DOHH2 (cell line): ENCODE results near the gene MCF2L.

Experiments
- H3F3A ChIP-seq: fragments of 200-600 bp; sonication (generic), shearing (Covaris generic); 2 replicates; pipeline ENCODE4 v1.6.0; 2016; ENCODE audit warnings: antibody characterized with exemption, mild to moderate bottlenecking; ENCODE audit not compliant: control insufficient read depth, insufficient read depth
- H3K27ac ChIP-seq: fragments of 200-600 bp; sonication (generic); 2 replicates; pipeline ENCODE4 v1.5.1; 2014; ENCODE audit warnings: low read depth, mild to moderate bottlenecking, low read length, moderate library complexity
- H3K27me3 ChIP-seq: fragments of 200-600 bp; sonication (generic); 2 replicates; pipeline ENCODE4 v1.6.1; 2014; ENCODE audit warnings: mild to moderate bottlenecking, low read length, mixed read lengths; ENCODE audit not compliant: control insufficient read depth
- H3K36me3 ChIP-seq: fragments of 200-600 bp; sonication (generic); 2 replicates; pipeline ENCODE4 v1.6.1; 2014; ENCODE audit warnings: mild to moderate bottlenecking, low read length, moderate library complexity, mixed read lengths; ENCODE audit not compliant: control insufficient read depth
- H3K4me1 ChIP-seq: fragments of 200-600 bp; sonication (generic); 2 replicates; pipeline ENCODE4 v1.6.1; 2014; ENCODE audit warnings: mild to moderate bottlenecking, low read length, mixed read lengths; ENCODE audit not compliant: control insufficient read depth
- H3K4me2 ChIP-seq: fragments of 200-600 bp; sonication (generic); 2 replicates; pipeline ENCODE4 v1.6.0; 2014; ENCODE audit warnings: mild to moderate bottlenecking, low read length, moderate library complexity
- H3K4me3 ChIP-seq: fragments of 200-600 bp; sonication (generic); 2 replicates; pipeline ENCODE4 v1.5.1; 2014; ENCODE audit warnings: mild to moderate bottlenecking, low read length, mixed read lengths
- H3K79me2 ChIP-seq: fragments of 200-600 bp; sonication (generic); 2 replicates; pipeline ENCODE4 v1.6.1; 2014; ENCODE audit warnings: mild to moderate bottlenecking, low read length, mixed read lengths; ENCODE audit not compliant: control insufficient read depth
- H3K9me2 ChIP-seq: fragments of 200-600 bp; sonication (generic); replicated peaks from 2 replicates; pipeline ENCODE4 v1.6.1; 2014; ENCODE audit warnings: mild to moderate bottlenecking, low read length, mixed read lengths; ENCODE audit not compliant: control insufficient read depth
- H3K9me3 ChIP-seq: fragments of 200-600 bp; sonication (generic); 2 replicates; pipeline ENCODE4 v1.6.1; 2014; ENCODE audit warnings: antibody characterized with exemption, low read length, mixed read lengths; ENCODE audit not compliant: control insufficient read depth, insufficient read depth
- H4K20me1 ChIP-seq: fragments of 200-600 bp; sonication (generic); 2 replicates; pipeline ENCODE4 v1.6.0; 2014; ENCODE audit warnings: low read depth, mild to moderate bottlenecking, antibody characterized with exemption, low read length, moderate library complexity; ENCODE audit not compliant: control insufficient read depth, insufficient read depth
- CTCF ChIP-seq: fragments of 200-600 bp; sonication (generic); IDR thresholded peaks from one replicate; pipeline ENCODE4 v1.5.1; 2014; ENCODE audit warnings: antibody characterized with exemption, mild to moderate bottlenecking, low read depth, low read length; ENCODE audit not compliant: poor library complexity, severe bottlenecking
- EZH2phosphoT487 ChIP-seq: fragments of 200-600 bp; sonication (generic); IDR thresholded peaks from 2 replicates; pipeline ENCODE4 v1.6.1; 2017; ENCODE audit warnings: borderline replicate concordance, mild to moderate bottlenecking, antibody characterized with exemption, low read length, moderate library complexity, mixed read lengths

The MCF2L gene

GRCh38 chr13:113090415-113090770 lies 121.4 kb downstream of the MCF2L start:
- Histone ChIP-seq H3F3A (no peaks in the 10 kb centered on the region), H3K4me2 (no peak overlapping the region), H3K27me3 (no peaks in the 10 kb centered on the region), H3K9me3 (no peaks in the 10 kb centered on the region), H3K4me1 (no peaks in the 10 kb centered on the region), H3K9me2 (no peaks in the 10 kb centered on the region), H3K79me2 (no peaks in the 10 kb centered on the region), H3K4me3 (no peak overlapping the region), H3K27ac (no peak overlapping the region), H4K20me1 (no peaks in the 10 kb centered on the region), H3K36me3 (no peaks in the 10 kb centered on the region)
- TF ChIP-seq EZH2phosphoT487: no peak
- no peak for TF ChIP-seq CTCF

- H3K9me2 ChIP-seq: no peaks in the 10 kb centered on the region
- H4K20me1 ChIP-seq: no peaks in the 10 kb centered on the region
- H3K4me1 ChIP-seq: no peaks in the 10 kb centered on the region
- H3K27me3 ChIP-seq: no peaks in the 10 kb centered on the region
- H3K9me3 ChIP-seq: no peaks in the 10 kb centered on the region
- H3K36me3 ChIP-seq: no peaks in the 10 kb centered on the region
- no peak for TF ChIP-seq EZH2phosphoT487
- TF ChIP-seq CTCF: no peak
- H3K4me3 ChIP-seq: no peak overlapping the region
- no peaks in the 10 kb centered on the region for H3K79me2 ChIP-seq
- no peaks in the 10 kb centered on the region for H3F3A ChIP-seq
- H3K27ac ChIP-seq: no peak overlapping the region
- no peak overlapping the region for H3K4me2 ChIP-seq
These were observed 121.8 kb downstream of the MCF2L start for GRCh38 chr13:113090806-113091205.

DNA sequence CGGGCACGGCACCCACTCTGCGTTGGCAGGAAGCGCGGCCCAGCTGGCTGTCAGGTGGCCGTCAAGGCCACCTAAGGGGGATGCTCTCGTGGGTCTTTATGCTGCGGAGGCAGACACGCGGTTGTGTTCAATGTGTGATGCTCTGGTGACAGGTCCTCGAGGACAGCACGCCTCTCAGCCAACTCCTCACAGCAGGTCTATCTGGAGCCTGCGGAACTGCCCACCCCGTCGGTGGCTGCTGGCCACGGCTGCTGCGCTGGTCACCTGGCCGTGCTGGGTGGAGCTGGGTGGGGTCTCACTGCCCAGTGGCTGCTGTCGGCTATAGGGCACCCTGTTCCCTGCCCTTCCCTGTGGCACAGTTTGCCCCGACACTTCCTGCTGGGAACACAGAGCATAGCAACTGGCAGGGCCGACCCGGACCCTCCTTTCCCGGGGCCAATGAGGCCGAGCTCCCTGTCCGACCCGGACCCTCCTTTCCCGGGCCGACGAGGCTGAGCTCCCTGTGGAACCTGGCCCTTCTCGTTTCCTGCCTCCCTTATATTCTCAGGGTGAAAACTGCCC lies 122.3 kb downstream of the MCF2L start:
- H3K4me2 ChIP-seq: no peak overlapping the region
- no peak overlapping the region for H3K27ac ChIP-seq
- no peak overlapping the region for H3K4me3 ChIP-seq
- H3K4me1 ChIP-seq: no peaks in the 10 kb centered on the region
- H3K36me3 ChIP-seq: no peaks in the 10 kb centered on the region
- no peaks in the 10 kb centered on the region for H3K9me2 ChIP-seq
- TF ChIP-seq CTCF (no peak), EZH2phosphoT487 (no peak)
- no peaks in the 10 kb centered on the region for H3K79me2 ChIP-seq
- no peaks in the 10 kb centered on the region for H3F3A ChIP-seq
- no peaks in the 10 kb centered on the region for H4K20me1 ChIP-seq
- no peaks in the 10 kb centered on the region for H3K9me3 ChIP-seq
- no peaks in the 10 kb centered on the region for H3K27me3 ChIP-seq
